ELF-1 (cell line): Measurements from ENCODE around the gene NPAS4.
A peak's percentile ranks its signal among the peaks of the same experiment; 100 is the strongest.
"Not testable (repeated sequence)": the region's sequence is repeated elsewhere in the genome, so short reads cannot be mapped to it uniquely, and the experiment has no call there.

Experiments
- DNase-seq: peaks from one replicate; pipeline ENCODE4 v3.0.0-alpha.2; 2016; ENCODE audit warnings: low read depth, low spot score

The NPAS4 gene

GRCh38 chr11:66454247-66454646 lies 33.4 kb downstream of the NPAS4 start:
- no peak for DNase-seq

GRCh38 chr11:66454828-66455227 lies 34.0 kb downstream of the NPAS4 start:
- DNase-seq = no peak

GRCh38 chr11:66457826-66458225 lies 37.0 kb downstream of the NPAS4 start:
- DNase-seq = no peak

DNA sequence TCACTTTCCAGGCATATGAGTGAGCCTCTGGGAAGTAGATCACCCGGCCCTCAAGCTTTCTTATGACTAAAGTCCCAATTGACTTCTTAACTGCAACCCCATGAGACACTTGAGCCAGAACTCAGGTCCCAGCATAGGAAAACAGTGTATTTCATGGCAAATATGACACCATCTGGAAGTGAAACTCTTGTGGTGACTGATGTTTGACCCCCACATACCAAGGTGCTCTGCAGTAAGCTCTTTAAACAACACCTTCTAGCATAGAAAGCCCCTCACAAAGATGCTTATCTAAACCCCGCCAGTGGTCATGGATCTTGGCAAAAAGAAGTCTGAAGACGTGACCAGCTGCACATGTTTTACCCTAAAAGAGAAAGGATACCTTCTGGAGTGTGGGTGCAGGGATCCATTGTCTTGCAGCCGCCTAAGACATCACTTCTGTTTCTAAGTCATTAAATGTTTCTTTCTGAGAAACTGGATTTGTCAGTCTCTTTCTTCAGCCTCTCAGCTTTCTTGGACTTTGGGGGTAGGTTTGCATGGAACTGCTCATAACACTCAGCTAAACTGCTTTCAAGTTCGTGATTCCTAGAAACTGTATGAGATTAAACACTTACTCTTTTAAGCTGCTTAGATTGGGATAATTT lies 38.4 kb downstream of the NPAS4 start:
- DNase-seq = no peak

DNA sequence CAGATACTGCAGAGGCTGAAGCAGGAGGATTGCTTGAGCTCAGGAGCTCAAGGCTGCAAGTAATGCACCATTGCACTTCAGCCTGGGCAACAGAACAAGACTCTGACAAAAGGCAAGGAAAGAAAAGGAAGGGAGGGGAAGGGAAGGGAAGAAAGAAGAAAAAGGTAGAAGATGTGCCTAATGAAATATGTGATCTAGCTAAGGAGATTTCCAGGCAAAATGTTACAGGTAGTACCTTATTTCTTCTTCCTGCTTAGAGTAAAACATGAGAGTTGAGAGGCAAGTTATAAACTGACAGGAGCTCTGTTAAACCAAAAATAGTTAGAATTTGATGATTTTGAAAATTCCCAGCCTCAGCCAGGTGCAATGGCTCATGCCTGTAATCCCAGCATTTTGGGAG lies 41.2 kb downstream of the NPAS4 start:
- no peak for DNase-seq

GRCh38 chr11:66462911-66463310 lies 42.1 kb downstream of the NPAS4 start:
- no peak for DNase-seq

DNA sequence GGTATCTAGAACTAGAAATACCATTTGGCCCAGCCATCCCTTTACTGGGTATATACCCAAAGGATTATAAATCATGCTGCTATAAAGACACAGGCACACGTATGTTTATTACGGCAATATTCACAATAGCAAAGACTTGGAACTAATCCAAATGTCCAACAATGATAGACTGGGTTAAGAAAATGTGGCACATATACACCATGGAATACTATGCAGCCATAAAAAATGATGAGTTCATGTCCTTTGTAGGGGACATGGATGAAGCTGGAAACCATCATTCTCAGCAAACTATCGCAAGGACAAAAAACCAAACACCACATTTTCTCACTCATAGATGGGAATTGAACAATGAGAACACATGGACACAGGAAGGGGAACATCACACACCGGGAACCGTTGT lies 43.3 kb downstream of the NPAS4 start:
- DNase-seq = not testable (repeated sequence)

- DNase-seq = peak; percentile 38
Measured at GRCh38 chr11:66464916-66465315, 44.1 kb downstream of the NPAS4 start.

DNA sequence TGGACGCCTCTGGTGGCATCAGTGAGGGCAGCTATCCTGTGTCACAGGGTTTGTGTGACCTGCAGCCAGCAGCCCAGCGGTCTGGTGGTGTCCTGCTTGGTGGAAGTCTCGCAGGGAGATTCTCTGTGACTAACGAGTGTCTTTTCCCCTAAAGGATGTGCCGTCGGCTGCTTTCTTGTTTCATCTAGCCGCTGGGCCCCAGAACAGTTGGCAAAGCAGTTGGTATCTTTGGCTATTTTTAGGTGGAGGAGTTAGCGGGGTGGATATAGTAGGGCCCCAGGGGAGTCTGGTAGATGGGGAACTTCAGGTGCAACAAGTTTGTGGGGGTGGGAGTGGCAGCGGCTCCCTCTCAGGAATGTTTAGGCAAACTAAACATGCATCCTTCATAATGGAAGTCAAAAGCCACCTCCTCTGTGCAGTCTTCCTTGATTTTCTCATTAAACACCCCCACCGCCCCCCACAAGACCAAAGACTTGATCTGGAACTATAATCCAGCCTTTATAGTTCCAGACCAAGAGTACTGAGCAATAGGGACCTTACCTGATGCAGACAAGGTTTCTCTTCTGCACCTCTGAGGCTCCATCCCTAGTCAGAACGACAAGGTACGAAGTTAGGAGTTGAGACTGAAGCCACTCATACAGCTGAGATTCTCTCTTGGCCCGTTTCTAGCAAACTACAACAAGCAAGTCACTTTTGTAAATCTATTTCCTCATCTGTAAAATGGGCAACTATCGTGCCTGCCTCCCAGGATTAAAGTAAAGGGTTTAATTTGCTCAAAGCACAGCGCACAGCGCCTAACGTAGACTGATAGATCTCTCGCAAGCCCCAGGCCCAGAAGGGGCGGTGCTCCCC lies 44.8 kb downstream of the NPAS4 start:
- no peak for DNase-seq

- peak; percentile 91 for DNase-seq
Measured at GRCh38 chr11:66466225-66467033, 45.6 kb downstream of the NPAS4 start, which contains the start of gene PELI3. Gene PELI3, plus strand, starts transcription at chr11:66466905. Its CDS starts 1,224 bp downstream, at chr11:66468129.

DNA sequence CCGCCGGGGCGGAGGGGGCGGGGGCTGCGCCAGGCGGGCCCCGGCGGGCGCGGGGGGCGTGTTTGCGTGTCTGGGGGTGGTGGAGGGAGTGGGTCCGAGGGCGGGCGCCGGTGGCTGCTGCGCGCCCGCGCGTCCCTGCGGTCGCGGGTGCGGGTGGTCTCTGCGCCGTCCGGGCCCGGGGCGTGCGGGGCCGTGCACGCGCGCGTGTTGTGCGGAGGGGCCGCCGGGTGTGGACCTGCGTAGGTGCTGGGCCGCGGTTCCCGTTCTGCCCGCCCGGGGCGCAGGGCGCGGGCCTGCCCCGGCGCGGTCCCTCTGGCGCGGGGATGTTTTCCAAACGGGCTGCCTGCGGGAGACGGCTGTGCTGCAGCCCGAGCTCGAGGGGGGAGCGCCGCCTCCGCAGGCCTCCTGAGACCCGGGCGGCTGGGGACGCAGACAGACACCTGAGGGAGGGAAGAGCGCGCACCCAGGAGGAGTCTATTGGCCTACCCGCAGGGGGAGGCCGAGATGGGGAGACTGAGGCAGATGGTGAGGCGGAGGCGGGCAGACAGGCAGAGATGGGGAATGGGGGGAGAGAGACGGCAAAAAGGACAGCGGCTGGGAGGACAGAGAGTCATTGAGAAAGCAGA lies 46.3 kb downstream of the NPAS4 start:
- peak; percentile 51 for DNase-seq

DNA sequence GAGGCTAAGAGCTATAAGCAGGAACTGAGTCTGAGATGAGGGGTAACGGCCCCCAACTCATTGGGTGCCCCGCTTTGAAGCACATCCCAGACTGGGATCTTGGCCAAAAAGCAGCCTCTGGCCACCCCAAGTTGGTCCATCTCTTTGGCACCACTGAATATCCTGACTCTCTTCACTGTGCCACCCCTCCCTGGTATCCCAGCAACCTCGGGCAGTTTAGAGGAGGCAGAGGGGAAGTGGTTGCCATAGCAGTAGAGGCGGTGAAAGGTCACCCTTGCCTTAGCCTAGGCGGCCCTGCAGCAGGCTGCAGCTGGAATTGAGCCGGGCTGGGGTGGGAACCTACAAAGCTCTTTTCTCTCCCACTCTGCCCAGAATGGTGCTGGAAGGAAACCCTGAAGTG lies 46.9 kb downstream of the NPAS4 start:
- peak; percentile 25 for DNase-seq

DNA sequence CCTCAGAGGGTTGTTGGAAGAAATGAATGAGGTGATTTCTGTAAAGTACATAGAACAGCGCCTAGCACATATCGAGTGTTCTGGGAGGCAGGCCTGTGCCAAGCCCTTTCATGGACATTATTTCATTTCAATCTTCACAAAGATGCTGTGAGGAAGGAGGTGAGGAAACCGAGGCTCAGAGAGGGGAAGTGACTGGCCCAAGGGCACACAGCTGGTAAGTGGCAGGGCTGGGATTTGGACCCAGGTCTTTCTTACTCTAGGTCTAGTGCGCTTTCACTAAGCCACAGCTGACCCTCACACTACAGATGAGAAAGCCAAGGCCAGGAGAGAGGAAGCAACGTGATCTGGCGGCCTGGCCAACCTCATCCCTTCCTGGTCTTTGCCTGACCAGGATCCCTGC lies 47.9 kb downstream of the NPAS4 start:
- no peak for DNase-seq

DNA sequence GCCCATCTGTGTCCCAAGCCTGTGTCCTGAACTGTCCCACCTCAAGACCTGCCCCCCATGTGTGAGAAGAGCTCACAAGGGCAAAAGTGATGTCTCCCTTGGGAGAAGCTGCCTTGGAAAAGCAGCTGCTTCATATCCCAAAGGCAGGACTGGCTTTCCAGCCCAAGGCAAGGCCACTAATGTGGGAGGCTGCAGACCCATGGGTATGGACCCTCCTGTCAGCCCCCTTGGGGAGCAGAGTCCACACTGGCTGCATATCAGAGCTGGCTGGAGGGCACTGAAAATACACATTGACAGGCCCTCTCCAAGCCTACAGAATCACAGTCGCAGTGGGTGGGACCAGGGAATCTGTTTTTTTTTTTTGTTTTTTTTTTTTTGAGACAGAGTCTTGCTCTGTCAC lies 48.6 kb downstream of the NPAS4 start:
- DNase-seq = no peak

DNA sequence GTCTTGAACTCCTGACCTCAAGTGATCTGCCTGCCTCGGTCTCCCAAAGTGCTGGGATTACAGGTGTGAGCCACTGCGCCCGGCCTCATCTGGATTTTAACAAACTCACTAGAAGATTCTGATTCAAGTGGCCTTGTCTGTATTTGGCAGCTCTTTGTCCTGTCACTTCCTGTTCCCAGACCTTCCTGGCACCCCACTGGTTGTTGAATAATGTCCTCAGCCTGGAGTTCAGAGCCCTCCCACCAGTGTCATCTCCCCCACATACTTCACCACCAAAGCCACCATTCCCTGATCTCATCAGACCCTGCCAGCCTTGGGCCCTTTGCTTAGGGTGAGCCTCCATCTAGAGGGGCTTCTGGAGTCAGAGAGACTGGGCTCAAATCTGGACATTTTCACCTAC lies 49.2 kb downstream of the NPAS4 start:
- peak; percentile 14 for DNase-seq

DNA sequence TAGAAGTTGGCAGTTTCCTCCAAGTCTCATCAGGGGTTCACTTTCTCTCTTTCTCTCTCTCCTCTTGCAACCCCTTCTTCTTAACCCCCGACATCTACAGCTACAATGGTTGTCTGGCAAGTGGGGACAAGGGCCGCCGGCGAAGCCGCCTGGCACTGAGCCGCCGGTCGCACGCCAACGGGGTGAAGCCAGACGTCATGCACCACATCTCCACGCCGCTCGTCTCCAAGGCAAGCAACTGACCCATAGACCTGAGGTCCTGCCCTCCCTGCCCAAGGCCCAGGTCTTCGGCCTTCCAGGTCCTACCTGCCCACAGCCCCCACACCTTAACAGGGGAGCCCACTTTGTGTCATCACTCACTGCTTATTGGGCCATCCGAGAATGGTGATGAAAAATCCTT lies 50.3 kb downstream of the NPAS4 start:
- no peak for DNase-seq

GRCh38 chr11:66472054-66472453 lies 51.2 kb downstream of the NPAS4 start:
- DNase-seq = no peak

GRCh38 chr11:66473167-66473566 lies 52.3 kb downstream of the NPAS4 start:
- no peak for DNase-seq

GRCh38 chr11:66473608-66474515 lies 53.0 kb downstream of the NPAS4 start:
- no peak for DNase-seq

GRCh38 chr11:66475349-66476172 lies 54.7 kb downstream of the NPAS4 start:
- DNase-seq = no peak
